Activated naive CD4-positive, alpha-beta T cell (primary cell): ENCODE results near the gene ACSL4.
A peak's percentile ranks its signal among the peaks of the same experiment; 100 is the strongest.
"Not testable (repeated sequence)": the region's sequence is repeated elsewhere in the genome, so short reads cannot be mapped to it uniquely, and the experiment has no call there.

ENCODE experiments used
- DNase-seq, 4 experiments: peaks; one replicate each; lab custom pipeline; 2025; lab: John Stamatoyannopoulos, UW

ACSL4 gene

DNA sequence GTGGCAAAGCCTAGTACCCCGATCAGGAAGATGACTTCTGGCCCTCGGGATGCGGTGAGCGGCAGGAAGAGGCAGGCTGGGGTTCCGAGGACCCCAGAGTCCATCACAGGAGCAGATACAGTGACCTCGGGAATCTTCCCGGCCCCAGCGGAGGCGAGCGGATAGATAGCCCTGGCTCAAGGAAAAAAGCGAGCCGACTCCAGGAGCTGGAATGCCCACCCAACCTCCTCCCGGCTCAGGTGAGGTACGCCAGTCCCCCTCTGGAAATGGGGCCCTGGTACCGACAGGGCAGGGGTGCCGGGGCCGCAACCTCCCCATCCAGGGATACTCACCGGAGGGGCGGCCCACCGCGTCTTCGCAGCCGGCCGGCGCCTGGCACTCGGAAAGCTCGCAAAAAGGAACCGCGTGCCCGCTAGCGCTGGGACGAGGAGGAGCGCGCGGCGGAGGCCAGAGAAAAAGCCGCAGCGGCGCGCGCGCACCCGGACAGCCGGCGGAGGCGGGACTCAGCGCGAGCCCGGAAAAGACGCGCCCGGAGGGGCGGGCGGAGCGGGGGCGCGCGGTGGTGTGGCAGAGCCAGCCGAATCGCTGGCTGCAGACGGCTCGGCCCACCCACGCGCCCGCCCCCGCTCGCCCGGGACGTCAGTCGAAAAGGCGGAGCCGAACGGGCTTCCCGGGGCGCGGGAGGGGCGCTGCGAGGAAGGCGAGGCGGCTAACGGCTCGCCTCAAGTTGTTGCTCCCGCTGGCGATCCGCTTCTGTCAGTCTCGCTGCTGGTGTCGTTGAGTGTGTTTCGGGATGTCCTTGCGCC, at the start of gene ACSL4:
ACSL4 (minus strand) TSS at position 451 of the 806 bp plus-strand sequence. CDS start 49,894 bp downstream, outside the sequence.
- DNase-seq, result peak; percentile 31 to 76 (median 57)

GRCh38 chrX:109777749-109778148, 44.7 kb upstream of the ACSL4 start:
- DNase-seq, result no peak

GRCh38 chrX:109776986-109777385, 43.9 kb upstream of the ACSL4 start:
- no peak for DNase-seq

DNA sequence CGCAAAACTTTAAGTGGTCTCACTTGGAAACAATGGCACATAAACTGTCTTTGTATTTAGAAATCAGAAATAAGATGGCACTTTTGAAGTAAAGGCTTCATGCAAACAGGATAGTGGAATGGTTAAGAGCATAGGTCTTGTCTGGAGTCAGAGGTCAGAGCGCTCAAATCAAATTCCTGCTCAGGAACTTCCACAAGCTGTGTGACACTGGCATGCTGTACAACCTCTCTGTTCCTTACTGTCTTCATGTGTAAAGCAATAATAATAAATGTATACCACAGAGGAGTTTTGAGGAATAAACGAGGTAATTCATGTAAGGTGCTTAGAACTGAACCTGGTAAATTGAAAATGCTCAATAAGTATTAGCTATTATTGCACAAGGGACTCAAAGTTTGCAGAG, 43.4 kb upstream of the ACSL4 start:
- no peak for DNase-seq

DNA sequence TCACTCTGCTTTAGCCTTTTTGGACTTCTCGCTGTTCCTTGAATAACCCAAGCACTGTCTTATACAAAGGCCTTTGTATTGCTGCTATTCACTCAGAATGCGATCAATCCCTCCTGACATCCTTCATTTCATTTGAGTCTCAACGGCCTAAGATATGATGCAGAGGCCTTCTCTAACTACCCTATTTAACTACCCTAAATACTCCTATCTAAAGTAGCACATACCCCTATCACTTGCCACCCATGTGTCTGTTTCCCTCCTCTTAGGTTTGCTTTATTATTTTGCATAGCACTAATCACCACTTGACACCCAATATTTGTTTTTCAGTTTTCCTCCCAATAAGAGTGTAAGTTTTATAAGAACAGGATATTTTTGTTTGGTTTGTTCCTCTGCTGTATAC, 42.3 kb upstream of the ACSL4 start:
- no peak for DNase-seq

DNA sequence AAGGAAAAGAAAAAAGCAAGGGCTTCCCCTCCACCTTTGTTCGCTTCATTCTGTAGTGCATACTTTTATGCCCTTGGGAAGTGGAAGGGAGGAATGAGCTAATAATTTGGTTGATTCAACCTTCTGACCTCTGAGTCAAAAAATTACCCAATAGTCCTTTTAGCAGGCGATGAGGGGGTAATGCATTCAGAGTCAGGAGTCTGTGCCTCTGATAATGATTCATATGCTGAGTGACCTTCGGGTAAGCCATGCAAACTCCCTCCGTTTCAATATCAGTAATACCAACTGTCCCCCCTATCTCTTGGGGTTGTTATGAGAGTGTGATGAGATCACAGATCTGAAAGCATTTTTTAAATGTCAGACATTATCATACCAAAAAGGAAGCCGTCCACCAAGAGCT, 41.6 kb upstream of the ACSL4 start:
- DNase-seq, result no peak

GRCh38 chrX:109774136-109774535, 41.1 kb upstream of the ACSL4 start:
- no peak for DNase-seq

DNA sequence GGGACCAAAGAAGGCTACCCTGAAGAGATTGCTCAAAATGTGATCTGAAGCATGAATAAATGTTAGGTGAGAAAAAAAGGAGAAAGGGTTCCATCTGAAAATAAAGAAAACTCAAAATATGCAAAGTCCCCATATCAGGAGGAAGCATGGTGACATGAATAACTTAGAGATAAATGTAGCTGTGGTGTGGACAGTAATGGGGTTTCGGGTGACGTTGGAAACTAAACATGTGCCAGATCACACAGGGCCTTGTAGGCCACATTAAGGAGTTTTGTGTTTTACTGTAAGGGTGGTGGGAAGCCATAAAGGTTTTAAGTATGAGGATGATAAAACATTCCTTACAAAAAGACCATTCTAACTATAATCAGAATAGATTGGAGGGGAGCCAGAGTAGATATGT, 40.3 kb upstream of the ACSL4 start:
- DNase-seq, result no peak

GRCh38 chrX:109770780-109771179, 37.7 kb upstream of the ACSL4 start:
- DNase-seq, result no peak

GRCh38 chrX:109760922-109761250, 27.8 kb upstream of the ACSL4 start:
- no peak for DNase-seq

GRCh38 chrX:109760209-109760921, 27.3 kb upstream of the ACSL4 start:
- DNase-seq, result no peak

DNA sequence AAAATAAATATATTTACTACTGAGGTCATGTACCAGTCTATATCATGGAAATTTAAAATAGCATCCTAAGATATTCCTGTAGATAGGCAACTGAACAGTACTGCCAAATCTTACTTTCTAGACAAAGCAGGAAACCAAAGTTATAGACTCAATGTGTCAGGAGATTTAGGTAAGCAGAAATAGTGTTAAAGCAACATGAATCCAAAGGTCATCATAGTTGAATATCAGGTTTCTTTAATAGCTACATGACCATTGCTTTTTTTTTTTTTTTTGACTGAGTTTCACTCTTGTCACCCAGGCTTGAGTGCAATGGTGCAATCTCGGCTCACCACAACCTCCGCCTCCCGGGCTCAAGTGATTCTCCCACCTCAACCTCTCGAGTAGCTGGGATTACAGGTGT, 20.2 kb upstream of the ACSL4 start:
- no peak for DNase-seq

DNA sequence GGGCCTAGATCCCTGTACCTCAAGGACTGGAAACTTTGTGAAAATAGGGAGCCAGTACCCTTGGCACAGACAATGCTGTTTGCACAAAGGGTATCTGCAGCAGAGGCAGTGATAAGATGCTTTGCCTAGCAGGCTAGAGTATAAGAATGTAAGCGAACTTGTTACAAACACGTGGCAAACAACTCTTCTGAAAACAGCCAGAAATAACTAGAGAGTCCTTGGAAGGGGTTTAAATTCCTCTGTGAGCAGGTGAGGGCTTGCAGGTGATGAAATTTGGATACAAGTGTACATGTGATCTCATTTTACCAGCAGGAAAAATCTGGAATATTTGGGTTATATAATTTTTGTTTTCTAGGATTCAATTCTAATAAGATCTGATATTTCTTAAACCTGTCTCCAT, 18.6 kb upstream of the ACSL4 start:
- no peak for DNase-seq

GRCh38 chrX:109749207-109749606, 16.1 kb upstream of the ACSL4 start:
- DNase-seq, result no peak

GRCh38 chrX:109747681-109748080, 14.6 kb upstream of the ACSL4 start:
- DNase-seq, result no peak

DNA sequence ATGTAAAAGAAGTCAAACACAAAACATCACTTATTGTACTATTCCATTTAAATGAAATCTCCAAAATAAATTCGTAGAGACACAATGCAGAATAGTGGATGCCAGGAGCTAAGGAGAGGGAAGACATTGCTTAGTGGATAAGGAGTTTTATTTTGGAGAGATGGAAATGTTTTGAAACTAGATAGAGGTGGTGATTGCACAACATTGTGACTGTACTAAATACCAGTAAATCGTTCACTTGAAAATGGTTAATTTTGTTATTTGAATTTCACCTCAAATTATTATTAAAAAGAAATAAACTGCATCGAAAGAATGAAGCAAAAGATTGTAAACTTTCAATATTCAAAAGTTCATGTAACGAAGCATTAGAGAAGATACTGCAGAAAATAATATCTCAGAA, 9.7 kb upstream of the ACSL4 start:
- DNase-seq, result no peak

DNA sequence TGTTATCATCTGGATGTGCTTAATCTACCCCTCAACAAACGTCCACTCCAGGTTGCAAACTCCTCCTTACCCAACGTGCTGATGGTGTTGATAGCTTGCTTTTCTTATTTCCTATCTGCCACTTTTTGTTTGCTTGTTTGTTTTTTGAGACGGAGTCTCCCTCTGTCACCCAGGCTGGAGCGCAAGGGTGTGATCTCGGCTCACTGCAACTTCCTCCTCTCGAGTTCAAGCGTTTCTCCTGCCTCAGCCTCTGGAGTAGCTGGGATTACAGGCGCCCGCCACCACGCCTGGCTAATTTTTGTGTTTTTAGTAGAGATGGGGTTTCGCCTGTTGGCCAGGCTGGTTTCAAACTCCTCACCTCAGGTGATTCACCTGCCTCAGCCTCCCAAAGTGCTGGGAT, 7.8 kb upstream of the ACSL4 start:
- DNase-seq, result not testable (repeated sequence)

DNA sequence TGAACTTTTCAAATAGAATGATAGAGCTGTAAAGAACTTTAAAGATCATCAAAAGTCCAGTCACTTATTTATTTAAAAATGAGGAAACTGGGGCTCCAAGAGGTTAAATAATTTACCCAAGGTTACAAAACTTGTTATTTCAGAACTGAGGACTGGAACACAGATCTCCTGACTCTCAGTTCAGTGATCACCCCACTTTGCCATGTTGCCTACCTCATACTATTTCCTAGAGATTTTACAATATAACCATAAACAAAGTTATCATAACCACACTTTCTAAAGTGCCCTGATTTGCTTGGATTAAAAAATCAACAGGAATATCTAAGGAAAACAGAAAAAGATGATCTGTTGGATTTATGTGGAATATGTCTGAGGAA, 7.4 kb upstream of the ACSL4 start:
- DNase-seq, result no peak

DNA sequence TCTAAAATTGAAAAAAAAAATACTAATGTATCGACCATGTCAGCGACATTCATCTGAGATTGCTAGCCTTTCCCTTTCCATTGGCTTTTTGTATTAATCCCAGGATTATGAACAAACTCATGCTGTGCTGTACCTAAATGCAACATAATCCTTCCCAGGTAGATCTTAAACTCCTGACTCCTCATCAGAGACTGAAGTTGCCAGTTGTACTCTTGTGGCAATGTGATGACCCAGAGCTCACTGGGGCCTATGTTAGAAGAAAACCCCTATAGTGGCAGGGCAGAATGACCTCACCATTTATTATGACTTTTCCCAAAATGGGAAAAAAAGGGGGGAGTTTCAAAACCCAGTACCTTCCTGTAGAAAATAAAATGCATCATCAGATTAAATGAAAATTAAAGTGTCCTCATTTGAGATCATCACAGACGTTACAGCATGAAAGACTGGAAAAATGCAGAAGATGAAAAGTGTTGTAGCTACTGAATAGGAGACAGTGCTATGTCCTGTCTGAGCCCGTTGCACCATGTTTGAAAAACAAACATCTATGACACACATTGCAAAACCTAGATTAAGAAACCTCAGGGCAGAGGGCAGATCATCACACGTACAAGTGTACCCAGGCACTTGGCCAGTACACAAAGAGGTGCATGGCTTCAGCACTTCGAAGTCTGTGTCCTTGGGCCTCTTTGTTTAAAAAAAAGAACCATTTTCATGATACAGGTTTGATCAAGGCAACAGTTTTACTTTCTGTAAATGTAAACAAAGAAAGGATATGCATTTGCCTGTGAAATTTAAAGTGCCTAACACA, 6.8 kb upstream of the ACSL4 start:
- no peak for DNase-seq

GRCh38 chrX:109735202-109735744, 2.2 kb upstream of the ACSL4 start:
- DNase-seq, result no peak

DNA sequence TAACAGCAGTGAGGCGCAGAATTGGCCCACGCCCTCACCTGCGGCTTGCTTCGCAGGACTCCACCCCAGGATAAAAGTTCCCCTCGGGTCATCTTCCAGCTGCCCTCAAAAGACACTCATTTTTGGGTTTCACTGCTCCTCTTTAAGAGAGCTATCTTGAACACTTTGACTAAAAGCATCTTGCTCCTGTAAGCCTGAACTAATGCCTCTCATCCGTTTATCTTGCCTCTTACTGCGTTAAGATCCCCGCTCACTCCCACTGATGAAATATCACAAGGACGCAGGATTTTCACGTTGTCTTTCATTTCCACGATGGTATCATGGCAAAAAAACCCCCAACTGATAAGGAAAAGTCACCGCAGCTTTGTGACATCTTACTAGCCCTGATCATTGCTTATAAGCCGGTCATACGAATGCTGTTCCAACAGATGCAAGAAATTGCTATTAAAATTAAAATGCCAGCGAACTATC, 591 bp upstream of the ACSL4 start:
- no peak for DNase-seq

DNA sequence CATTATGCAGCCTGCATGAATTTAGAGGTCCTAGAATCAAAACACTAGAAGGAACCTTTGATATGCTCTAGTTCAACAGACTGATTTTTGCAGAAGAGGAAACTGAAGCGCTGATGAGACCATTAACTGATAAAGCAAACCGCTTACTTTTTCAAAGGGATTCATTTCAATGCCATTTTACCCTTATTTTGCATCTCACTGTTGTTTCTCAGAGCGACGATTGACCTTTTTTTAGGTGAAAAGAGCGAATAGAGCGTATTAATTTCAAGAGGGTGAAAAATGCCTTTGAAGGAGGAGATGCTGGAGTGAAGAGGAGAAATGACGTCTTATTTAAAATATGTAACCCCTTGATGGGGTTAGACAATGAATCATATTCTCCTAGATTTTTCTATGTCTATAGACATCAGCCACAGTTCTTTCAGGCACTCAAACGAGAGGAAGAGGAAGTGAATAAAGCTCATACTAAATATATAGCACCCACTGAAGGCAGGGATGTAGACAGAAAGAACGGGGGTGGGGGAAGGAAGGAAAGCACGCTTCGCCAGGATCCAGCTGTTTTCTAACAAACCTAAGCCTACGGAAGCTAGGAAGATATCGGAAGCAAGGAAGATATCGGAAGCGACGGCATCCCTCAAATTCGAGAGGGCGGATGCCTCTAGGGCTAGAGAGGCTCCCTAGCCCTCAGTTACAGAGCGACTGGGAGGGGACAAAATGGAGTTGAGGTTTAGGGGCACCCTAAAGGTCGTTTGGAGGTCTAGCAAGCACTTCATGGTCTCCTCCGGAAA, 848 bp downstream of the ACSL4 start:
- DNase-seq, result no peak
